IPS-11a (cell line): ENCODE data around the gene DHCR7.
"Not testable (repeated sequence)": the region's sequence is repeated elsewhere in the genome, so short reads cannot be mapped to it uniquely, and the experiment has no call there.

Experiments
- H3K4me3 ChIP-seq: one replicate; pipeline ENCODE4 v1.5.1; 2013; ENCODE audit warnings: low read depth, low read length, control low read depth

DHCR7 gene

GRCh38 chr11:71442123-71442522 is 6.1 kb downstream of the DHCR7 start:
- no peak overlapping the region for H3K4me3 ChIP-seq

GRCh38 chr11:71441251-71441650 is 6.9 kb downstream of the DHCR7 start:
- no peak overlapping the region for H3K4me3 ChIP-seq

GRCh38 chr11:71440021-71440755 is 8.0 kb downstream of the DHCR7 start:
- no peak overlapping the region for H3K4me3 ChIP-seq

GRCh38 chr11:71438650-71439049 is 9.5 kb downstream of the DHCR7 start:
- H3K4me3 ChIP-seq, result no peak overlapping the region

- no peak overlapping the region for H3K4me3 ChIP-seq
These were observed 10.3 kb downstream of the DHCR7 start for GRCh38 chr11:71437879-71438278.

- no peak overlapping the region for H3K4me3 ChIP-seq
These were observed 10.8 kb downstream of the DHCR7 start for GRCh38 chr11:71437399-71437798.

- H3K4me3 ChIP-seq, result no peak overlapping the region
These were observed 11.3 kb downstream of the DHCR7 start for GRCh38 chr11:71436861-71437260.

- no peak overlapping the region for H3K4me3 ChIP-seq
These were observed 12.8 kb downstream of the DHCR7 start for GRCh38 chr11:71435278-71435951.

- no peak overlapping the region for H3K4me3 ChIP-seq
These were observed 13.5 kb downstream of the DHCR7 start for GRCh38 chr11:71434576-71435130.

GRCh38 chr11:71433648-71434450 is 14.3 kb downstream of the DHCR7 start:
- H3K4me3 ChIP-seq, result no peak overlapping the region

GRCh38 chr11:71432761-71433647 is 15.2 kb downstream of the DHCR7 start:
- no peak overlapping the region for H3K4me3 ChIP-seq

- H3K4me3 ChIP-seq, result no peak overlapping the region
These were observed 16.9 kb downstream of the DHCR7 start for GRCh38 chr11:71431271-71431670.

GRCh38 chr11:71430166-71430565 is 18.0 kb downstream of the DHCR7 start:
- H3K4me3 ChIP-seq, result no peak overlapping the region

GRCh38 chr11:71429701-71430100 is 18.5 kb downstream of the DHCR7 start:
- no peak overlapping the region for H3K4me3 ChIP-seq

- H3K4me3 ChIP-seq, result no peak overlapping the region
These were observed 19.2 kb downstream of the DHCR7 start for GRCh38 chr11:71428861-71429435.

- no peak overlapping the region for H3K4me3 ChIP-seq
These were observed 21.8 kb downstream of the DHCR7 start for GRCh38 chr11:71426413-71426812.

- H3K4me3 ChIP-seq, result no peak overlapping the region
These were observed 22.3 kb downstream of the DHCR7 start for GRCh38 chr11:71425860-71426259.

- no peak overlapping the region for H3K4me3 ChIP-seq
These were observed 22.8 kb downstream of the DHCR7 start for GRCh38 chr11:71425409-71425808.

GRCh38 chr11:71423181-71423790 is 24.9 kb downstream of the DHCR7 start:
- no peak overlapping the region for H3K4me3 ChIP-seq

- not testable (repeated sequence) for H3K4me3 ChIP-seq
These were observed 25.9 kb downstream of the DHCR7 start for GRCh38 chr11:71422318-71422717.
